Activated T-helper 1 cell treated with anti-CD3 and anti-CD28 coated beads, Interleukin-2, amount 50 U/mL, for 16 hours (primary cell): ENCODE measurements around the gene SET.

Experiments
- DNase-seq, 2 donors: peaks; one replicate each; pipeline ENCODE4 v3.0.0-alpha.2; 2020; ENCODE audit warnings: low read depth in 1 of 2, low spot score in 1 of 2

SET gene

GRCh38 chr9:128728298-128728697 lies 39.3 kb downstream of the SET start:
- no peak for DNase-seq

GRCh38 chr9:128729302-128729701 lies 40.3 kb downstream of the SET start:
- no peak for DNase-seq

- no peak for DNase-seq
Measured at GRCh38 chr9:128729766-128730517, 40.9 kb downstream of the SET start.

GRCh38 chr9:128731093-128731492 lies 42.1 kb downstream of the SET start:
- DNase-seq = no peak

GRCh38 chr9:128731691-128732090 lies 42.7 kb downstream of the SET start:
- DNase-seq = no peak

GRCh38 chr9:128732576-128732975 lies 43.6 kb downstream of the SET start:
- DNase-seq = no peak

GRCh38 chr9:128733256-128733655 lies 44.2 kb downstream of the SET start:
- no peak for DNase-seq

- DNase-seq = no peak
Measured at GRCh38 chr9:128735373-128735772, 46.4 kb downstream of the SET start.

GRCh38 chr9:128742401-128742800 lies 53.4 kb downstream of the SET start:
- DNase-seq = no peak

GRCh38 chr9:128743421-128743820 lies 54.4 kb downstream of the SET start:
- DNase-seq = no peak
